ENCODE data around the gene TUBG1. TPM values are rescaled to one million over a fixed set of nuclear protein-coding genes. Genes with fewer than 3 reads are reported as not detected.

Gene TUBG1
- total and polyA plus RNA-seq, 2 of the 4 experiments (the other 2 are of a cell fraction), result 38.9 to 94.5 TPM

GRCh38 chr17:42564815-42565522 lies 44.5 kb upstream of the TUBG1 start:
- Histone ChIP-seq H3K9ac (ENCODE audit: low read depth, low read length) (no peak overlapping the region), H3K79me1 (ENCODE audit: low read depth in 1 of 2, low read length in 2 of 2) (peaks cover 44 to 81% of the 10 kb centered on the region in 2 experiments), H3K56ac (ENCODE audit: extremely low read depth, insufficient read depth, low read length) (no peak overlapping the region), H3K23ac (ENCODE audit: low read depth, low read length) (no peak overlapping the region), H3K9me1 (ENCODE audit: insufficient read depth, low read length) (peaks cover 21% of the 10 kb centered on the region), H2BK15ac (ENCODE audit: low read depth, low read length) (no peak overlapping the region), H2BK120ac (ENCODE audit: low read depth, low read length) (no peak overlapping the region), H3K4me1 (ENCODE audit: control insufficient read depth, insufficient read depth, low read length) (peaks cover 19% of the 10 kb centered on the region), H3K27me3 (ENCODE audit: control insufficient read depth, insufficient read depth, low read length) (no peaks in the 10 kb centered on the region), H3K14ac (replicated peaks; ENCODE audit: low read depth, low read length) (no peak overlapping the region), H2AFZ (replicated peaks; ENCODE audit: low read length, poor library complexity) (no peak overlapping the region), H3K18ac (ENCODE audit: low read depth, low read length) (no peak overlapping the region), H2BK5ac (ENCODE audit: low read depth, low read length, poor library complexity, severe bottlenecking) (no peak overlapping the region), H2AK9ac (replicated peaks; ENCODE audit: low read depth, low read length, poor library complexity) (no peak overlapping the region), H2BK20ac (ENCODE audit: low read depth, low read length) (no peak overlapping the region), H3K4me2 (ENCODE audit: low read depth, low read length) (no peak overlapping the region), H3K27ac (ENCODE audit: insufficient read depth, low read length) (no peak overlapping the region), H4K91ac (ENCODE audit: insufficient read depth, low read depth, low read length) (no peak overlapping the region), H4K5ac (ENCODE audit: low read depth, low read length) (no peak overlapping the region), H3K4ac (ENCODE audit: low read depth, low read length) (no peak overlapping the region), H4K20me1 (ENCODE audit: insufficient read depth, low read length) (peaks cover 6% of the 10 kb centered on the region; the same call in 1 of the 2 replicates), H3K36me3 (ENCODE audit: control insufficient read depth, insufficient read depth, low read length) (peaks cover 45% of the 10 kb centered on the region), H4K8ac (ENCODE audit: low read depth in 2 of 2, low read length in 2 of 2) (no peak overlapping the region), H2AK5ac (ENCODE audit: low read depth, low read length) (no peak overlapping the region), H3K9me3 (ENCODE audit: control insufficient read depth, insufficient read depth, low read length) (no peaks in the 10 kb centered on the region), H3K4me3 (ENCODE audit: insufficient read depth, low read depth, low read length) (no peak overlapping the region)
- POLR2A ChIA-PET (ENCODE audit: unreplicated experiment), result interaction anchor here (0.5 to 0.6 kb wide), 2 partner anchors 25 to 90 kb away, joined by 3 read pairs; no protein-coding TSS in a partner anchor
- TF ChIP-seq RAD21 (IDR thresholded peaks at IDR 0.05; ENCODE audit: low read length) (no peak), RFX5 (IDR thresholded peaks at IDR 0.05; ENCODE audit: low read depth, low read length) (no peak), RCOR1 (IDR thresholded peaks at IDR 0.05; ENCODE audit: insufficient replicate concordance, low read length) (no peak)
- no peak for ATAC-seq (ENCODE audit: low read depth)
- intact Hi-C loops (cut with micrococcal nuclease), result no loop called here
- DNase-seq, result no peak
- dilution Hi-C loops (cut with HindIII; ENCODE audit: low sequenced_read_pairs, unreplicated experiment), result no loop called here
- in situ Hi-C loops (cut with MboI; ENCODE audit: low sequenced_read_pairs), result no loop called here
- 100% methylated on average over 2 of the region's 15 CpGs; no CpG with 5 or more reads in 1 of the 2 experiments for WGBS, 2 experiments (ENCODE audit: extremely low coverage in 2 of 2, insufficient read length in 1 of 2)
- BruUV-seq (replicated peaks), result no TSS peak
- CTCF ChIA-PET, result no interaction called here
